ENCODE data around the gene NRCAM.

DNA sequence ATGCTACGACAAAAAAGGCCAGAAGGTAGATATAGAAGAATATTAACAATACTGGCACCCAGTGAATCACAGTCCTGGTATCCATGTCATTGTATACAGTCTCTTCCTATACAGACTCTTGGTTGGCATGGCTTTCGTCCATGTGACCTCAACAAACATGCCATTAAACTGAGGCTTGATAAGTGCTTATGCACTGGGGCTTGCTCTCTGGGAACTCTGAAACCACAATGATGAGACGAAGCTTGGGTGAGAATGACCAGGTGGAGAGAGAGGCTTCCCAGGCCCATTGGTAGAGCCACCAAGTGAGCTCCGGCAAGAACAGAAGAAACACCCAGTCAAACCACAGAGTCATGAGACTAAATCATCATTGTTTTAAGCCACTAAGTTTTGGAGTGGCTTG is 36.5 kb upstream of the NRCAM start:
- TF ChIP-seq POLR2A (IDR thresholded peaks at IDR 0.05) (no peak), CTCF (IDR thresholded peaks at IDR 0.05) (no peak)

All from lower leg skin (tissue), 3 donors.